Measurements from ENCODE around the gene MLNR. TPM values are rescaled to one million over a fixed set of nuclear protein-coding genes. Genes with fewer than 3 reads are reported as not detected.

The MLNR gene
- total RNA-seq, 1 experiment from 2014 or later = not detected

DNA sequence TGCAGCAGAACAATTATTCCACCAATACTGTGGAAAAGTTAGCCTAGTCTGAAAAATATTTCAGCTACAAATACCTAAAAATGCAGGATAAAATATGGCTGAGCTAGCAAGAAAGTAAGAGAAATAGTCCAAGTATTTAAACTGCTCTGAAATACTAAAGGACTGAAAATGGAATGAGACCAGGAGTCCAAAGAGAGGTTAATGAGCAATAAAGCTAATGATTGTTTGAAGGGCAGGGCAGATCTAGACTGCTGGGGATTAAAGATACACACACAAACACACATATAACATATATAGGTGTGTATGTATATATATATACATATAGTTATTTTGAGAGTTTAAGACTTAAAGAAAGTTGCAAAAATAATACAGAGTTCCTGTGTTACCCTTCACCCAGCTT, 25.0 kb downstream of the MLNR start:
- POLR2A ChIA-PET = no interaction called here
- H3K27ac Mint-ChIP-seq (ENCODE audit: unreplicated experiment) = no peak overlapping the region
- no peaks in the 10 kb centered on the region for H3K9me3 Mint-ChIP-seq (ENCODE audit: unreplicated experiment)
- no TSS peak for BruUV-seq (replicated peaks)
- H3K27me3 Mint-ChIP-seq (ENCODE audit: insufficient read depth, unreplicated experiment) = peaks cover 2% of the 10 kb centered on the region
- H3K36me3 ChIP-seq (ENCODE audit: control insufficient read depth, insufficient read depth, low read length) = no peaks in the 10 kb centered on the region
- H3K4me3 ChIP-seq (ENCODE audit: low read depth, low read length) = no peak overlapping the region
- H3K36me3 Mint-ChIP-seq (ENCODE audit: insufficient read depth, unreplicated experiment) = peaks cover 5% of the 10 kb centered on the region
- H3K4me1 Mint-ChIP-seq (ENCODE audit: low read depth, unreplicated experiment) = no peaks in the 10 kb centered on the region
- intact Hi-C loops (cut with micrococcal nuclease; ENCODE audit: unreplicated experiment) = no loop called here
- no peak overlapping the region for H3K4me3 Mint-ChIP-seq (ENCODE audit: unreplicated experiment)
- no peaks in the 10 kb centered on the region for H3K27me3 ChIP-seq (replicated peaks; ENCODE audit: control insufficient read depth, insufficient read depth, low read length)
- TF ChIP-seq, protein P1, sequence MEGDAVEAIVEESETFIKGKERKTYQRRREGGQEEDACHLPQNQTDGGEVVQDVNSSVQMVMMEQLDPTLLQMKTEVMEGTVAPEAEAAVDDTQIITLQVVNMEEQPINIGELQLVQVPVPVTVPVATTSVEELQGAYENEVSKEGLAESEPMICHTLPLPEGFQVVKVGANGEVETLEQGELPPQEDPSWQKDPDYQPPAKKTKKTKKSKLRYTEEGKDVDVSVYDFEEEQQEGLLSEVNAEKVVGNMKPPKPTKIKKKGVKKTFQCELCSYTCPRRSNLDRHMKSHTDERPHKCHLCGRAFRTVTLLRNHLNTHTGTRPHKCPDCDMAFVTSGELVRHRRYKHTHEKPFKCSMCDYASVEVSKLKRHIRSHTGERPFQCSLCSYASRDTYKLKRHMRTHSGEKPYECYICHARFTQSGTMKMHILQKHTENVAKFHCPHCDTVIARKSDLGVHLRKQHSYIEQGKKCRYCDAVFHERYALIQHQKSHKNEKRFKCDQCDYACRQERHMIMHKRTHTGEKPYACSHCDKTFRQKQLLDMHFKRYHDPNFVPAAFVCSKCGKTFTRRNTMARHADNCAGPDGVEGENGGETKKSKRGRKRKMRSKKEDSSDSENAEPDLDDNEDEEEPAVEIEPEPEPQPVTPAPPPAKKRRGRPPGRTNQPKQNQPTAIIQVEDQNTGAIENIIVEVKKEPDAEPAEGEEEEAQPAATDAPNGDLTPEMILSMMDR (IDR thresholded peaks at IDR 0.05; ENCODE audit: insufficient read depth in 1 of 2, low read depth in 1 of 2, low read length in 1 of 2, severe bottlenecking in 1 of 2, unreplicated experiment in 1 of 2) = no peak
- H3K9me3 ChIP-seq = no peaks in the 10 kb centered on the region
- peaks cover 4% of the 10 kb centered on the region; the same call in 1 of the 2 replicates for H3K4me1 ChIP-seq
- CTCF ChIA-PET = no interaction called here
- DNase-seq = no peak

DNA sequence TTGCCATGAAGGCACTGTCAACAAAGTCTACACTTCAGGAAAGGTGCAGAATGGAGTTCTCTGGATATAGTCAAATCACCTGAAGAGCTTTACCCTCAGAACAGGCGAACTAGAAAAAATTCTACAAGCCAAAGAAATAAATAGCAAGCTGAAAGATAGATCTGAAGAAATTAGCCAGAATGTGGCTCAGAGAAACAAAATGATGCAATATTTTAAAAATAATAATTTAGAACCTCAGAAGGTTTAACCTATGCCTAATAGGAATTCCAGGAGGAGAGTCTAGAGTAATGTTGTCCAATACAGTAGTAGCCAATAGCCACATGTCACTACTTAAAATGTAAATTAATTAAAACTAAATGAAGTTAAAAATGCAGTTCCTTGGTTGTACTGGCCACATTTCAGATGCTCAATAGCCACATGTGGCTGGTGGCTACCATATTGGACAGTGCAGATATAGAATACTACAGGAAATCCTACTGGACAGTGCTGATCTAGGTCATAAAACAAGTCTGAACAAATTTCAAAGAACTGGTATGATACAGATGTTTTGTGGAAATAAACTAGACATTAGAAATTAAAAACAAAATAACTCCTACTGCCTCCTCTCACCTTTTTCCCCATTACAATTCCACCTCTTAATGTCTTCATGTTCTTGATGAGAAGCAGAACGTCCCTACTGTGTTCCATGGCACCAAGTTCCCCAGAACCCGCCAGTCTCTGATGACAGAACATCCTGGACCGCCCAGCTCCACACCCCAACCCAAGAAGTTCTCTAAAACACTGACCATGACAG, 26.9 kb downstream of the MLNR start:
- intact Hi-C loops (cut with micrococcal nuclease; ENCODE audit: unreplicated experiment) = loop anchor here (1.0 kb wide), 1 partner anchor 8 kb away; no protein-coding TSS in a partner anchor
- Histone ChIP-seq H3K36me3 (ENCODE audit: control insufficient read depth, insufficient read depth, low read length) (no peaks in the 10 kb centered on the region), H3K27me3 (replicated peaks; ENCODE audit: control insufficient read depth, insufficient read depth, low read length) (no peaks in the 10 kb centered on the region), H3K9me3 (no peaks in the 10 kb centered on the region), H3K4me1 (peaks cover 4% of the 10 kb centered on the region; the same call in 1 of the 2 replicates), H3K4me3 (ENCODE audit: low read depth, low read length) (peak overlapping the region; percentile 97)
- Mint-ChIP-seq H3K27ac (ENCODE audit: unreplicated experiment) (peak overlapping the region; percentile 88), H3K27me3 (ENCODE audit: insufficient read depth, unreplicated experiment) (peaks cover 2% of the 10 kb centered on the region), H3K4me3 (ENCODE audit: unreplicated experiment) (peak overlapping the region; percentile 89), H3K36me3 (ENCODE audit: insufficient read depth, unreplicated experiment) (peaks cover 5% of the 10 kb centered on the region), H3K4me1 (ENCODE audit: low read depth, unreplicated experiment) (no peaks in the 10 kb centered on the region), H3K9me3 (ENCODE audit: unreplicated experiment) (no peaks in the 10 kb centered on the region)
- TSS peak; percentile 84 for BruUV-seq (replicated peaks)
- TF ChIP-seq, protein P1 (IDR thresholded peaks at IDR 0.05; ENCODE audit: insufficient read depth in 1 of 2, low read depth in 1 of 2, low read length in 1 of 2, severe bottlenecking in 1 of 2, unreplicated experiment in 1 of 2) = no peak
- ChIA-PET POLR2A (interaction anchor here (0.5 to 2.0 kb wide), 4 partner anchors 11 to 201 kb away, joined by 3 to 10 read pairs (median 4); partner anchors contain the start of genes CAB39L and SETDB2), CTCF (interaction anchor here (0.6 to 2.1 kb wide), 5 partner anchors 10 to 364 kb away, joined by 3 to 20 read pairs (median 5); partner anchors contain the start of gene MLNR)
- no peak for DNase-seq

DNA sequence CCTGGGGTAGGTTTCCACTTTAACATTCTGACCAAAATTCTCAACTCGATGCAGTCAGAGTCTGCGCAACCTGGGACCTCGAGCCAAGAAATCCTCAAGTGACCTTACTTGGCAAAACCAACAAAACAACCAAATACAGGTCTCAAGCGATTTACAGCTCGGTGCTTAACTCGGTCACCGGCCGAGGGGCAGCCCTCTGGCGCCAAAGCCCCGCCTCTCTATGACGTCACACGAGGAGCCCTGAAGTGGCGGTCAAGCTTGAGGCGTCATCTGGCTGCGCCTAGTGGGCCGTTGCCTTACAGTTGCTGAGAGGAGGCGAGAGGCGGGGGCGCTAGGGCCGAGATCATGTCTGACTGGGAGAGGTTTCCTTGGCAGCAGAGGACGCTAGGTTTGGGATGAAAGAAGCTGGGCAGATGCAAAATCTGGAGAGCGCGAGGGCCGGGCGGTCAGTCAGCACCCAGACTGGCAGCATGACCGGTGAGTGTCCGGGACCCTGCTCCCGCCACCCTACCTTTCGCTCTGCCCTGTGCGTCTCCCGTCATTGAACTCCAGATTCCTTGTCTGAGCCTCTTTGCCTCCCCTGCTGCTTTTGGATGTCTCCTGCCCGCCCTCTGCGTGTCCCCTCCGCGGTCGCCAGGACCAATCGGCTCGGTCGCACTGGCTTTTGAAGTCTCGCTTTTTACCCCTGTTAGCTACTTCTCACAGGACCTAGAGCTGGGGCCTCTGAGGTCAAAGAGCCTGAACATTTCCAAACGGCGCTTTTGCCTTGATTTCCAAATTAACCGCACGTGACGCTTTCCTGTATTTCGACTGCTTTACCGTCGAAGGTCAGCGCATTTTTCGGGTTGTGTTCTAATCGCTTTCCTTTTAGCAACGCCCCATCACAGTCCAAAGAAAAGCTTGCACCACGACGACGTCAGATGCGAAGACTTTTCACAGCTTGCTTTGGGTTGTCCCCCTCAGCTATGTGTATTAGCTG, 27.8 kb downstream of the MLNR start, which contains the start of gene CDADC1:
Gene CDADC1 (plus strand): TSS at position 283 of the 979 bp plus-strand sequence. CDS start 113 bp downstream, at position 396.
- CTCF ChIA-PET = interaction anchor here (0.5 to 2.1 kb wide), 9 partner anchors 11 to 363 kb away, joined by 3 to 20 read pairs (median 5); partner anchors contain the start of gene MLNR
- Histone ChIP-seq H3K4me3 (ENCODE audit: low read depth, low read length) (peak within 1 kb of the TSS; percentile 97), H3K27me3 (replicated peaks; ENCODE audit: control insufficient read depth, insufficient read depth, low read length) (no peaks in the 10 kb centered on the region), H3K36me3 (ENCODE audit: control insufficient read depth, insufficient read depth, low read length) (no peaks in the 10 kb centered on the region), H3K9me3 (no peaks in the 10 kb centered on the region), H3K4me1 (peaks cover 4% of the 10 kb centered on the region; the same call in 1 of the 2 replicates)
- Mint-ChIP-seq H3K36me3 (ENCODE audit: insufficient read depth, unreplicated experiment) (peaks cover 5% of the 10 kb centered on the region), H3K27me3 (ENCODE audit: insufficient read depth, unreplicated experiment) (peaks cover 2% of the 10 kb centered on the region), H3K4me3 (ENCODE audit: unreplicated experiment) (peak within 1 kb of the TSS; percentile 89), H3K27ac (ENCODE audit: unreplicated experiment) (peak within 1 kb of the TSS; percentile 88), H3K9me3 (ENCODE audit: unreplicated experiment) (no peaks in the 10 kb centered on the region), H3K4me1 (ENCODE audit: low read depth, unreplicated experiment) (no peaks in the 10 kb centered on the region)
- POLR2A ChIA-PET = interaction anchor here (0.5 to 2.0 kb wide), 6 partner anchors 11 to 298 kb away, joined by 3 to 10 read pairs (median 4); partner anchors contain the start of genes CAB39L and SETDB2
- TSS peak; percentile 43 for BruUV-seq (replicated peaks)
- DNase-seq = peak; percentile 98
- intact Hi-C loops (cut with micrococcal nuclease; ENCODE audit: unreplicated experiment) = loop anchor here (1.0 kb wide), 3 partner anchors 9 to 359 kb away; no protein-coding TSS in a partner anchor
- TF ChIP-seq, protein P1 (IDR thresholded peaks at IDR 0.05; ENCODE audit: insufficient read depth in 1 of 2, low read depth in 1 of 2, low read length in 1 of 2, severe bottlenecking in 1 of 2, unreplicated experiment in 1 of 2) = no peak
